Measurements from ENCODE around the gene REX1BD.

DNA sequence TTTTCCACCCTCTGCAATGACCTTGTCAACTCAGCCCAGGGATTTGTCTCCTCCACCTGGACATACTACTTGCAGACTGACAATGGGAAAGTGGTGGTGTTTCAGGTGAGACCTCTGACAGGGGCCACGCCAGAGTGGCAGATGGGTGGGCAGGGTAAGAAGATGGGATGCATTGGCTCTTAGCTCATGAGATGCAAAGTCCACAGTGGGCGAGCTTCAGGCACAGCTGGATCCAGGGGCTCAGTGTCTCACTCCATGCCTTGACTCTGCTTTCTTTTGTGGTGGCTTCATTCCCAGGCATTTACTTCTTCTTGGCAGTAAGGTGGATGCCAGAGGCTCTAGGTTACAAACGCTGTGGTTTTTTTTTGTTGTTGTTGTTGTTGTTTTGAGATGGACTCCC, 27.4 kb downstream of the REX1BD start:
- no peak for TF ChIP-seq POLR2AphosphoS5 (IDR thresholded peaks at IDR 0.05)
- no peak for TF ChIP-seq CTCF (IDR thresholded peaks at IDR 0.05)
- TF ChIP-seq POLR2A (IDR thresholded peaks at IDR 0.05), result no peak
- TF ChIP-seq EP300 (IDR thresholded peaks at IDR 0.05), result no peak

Data from suprapubic skin (tissue), 4 donors.